ENCODE results near the gene OGFOD3. TPM values are rescaled to one million over a fixed set of nuclear protein-coding genes. Genes with fewer than 3 reads are reported as not detected.

The OGFOD3 gene
- total and polyA plus RNA-seq, 2 donors (not counting 3 experiments of a cell fraction or from before 2014, with no cell fraction given): 31.7 to 34.8 TPM

GRCh38 chr17:82402865-82403264 is 15.5 kb downstream of the OGFOD3 start:
- no peaks in the 10 kb centered on the region for H3K79me2 ChIP-seq (ENCODE audit: control insufficient read depth, insufficient read depth, low read length)
- DNase-seq (ENCODE audit: low read depth, low spot score): no peak
- H3K27ac ChIP-seq (ENCODE audit: insufficient read depth, low read depth, low read length): no peak overlapping the region
- H3K36me3 ChIP-seq (ENCODE audit: control insufficient read depth in 2 of 2, extremely low read depth in 1 of 2, insufficient read depth in 2 of 2, low read length in 2 of 2): no peaks in the 10 kb centered on the region
- CTCF ChIA-PET: no interaction called here
- dilution Hi-C loops (cut with MboI; ENCODE audit: extremely low pct_ligation_motif_present, low sequenced_read_pairs): no loop called here
- TF ChIP-seq POLR2A (IDR thresholded peaks at IDR 0.05; ENCODE audit: low read depth, low read length): no peak
- no peak for TF ChIP-seq GATA2 (IDR thresholded peaks at IDR 0.05; ENCODE audit: insufficient read depth, insufficient read length, low read depth, low read length)
- no peak for TF ChIP-seq MYC (IDR thresholded peaks at IDR 0.05; ENCODE audit: low read depth, low read length)
- TF ChIP-seq EZH2 (IDR thresholded peaks at IDR 0.05; ENCODE audit: borderline replicate concordance, low read depth, low read length, severe bottlenecking): no peak
- no peak for TF ChIP-seq POLR2AphosphoS5 (IDR thresholded peaks at IDR 0.05; ENCODE audit: insufficient read depth, low read depth, low read length)
- TF ChIP-seq, protein P1, sequence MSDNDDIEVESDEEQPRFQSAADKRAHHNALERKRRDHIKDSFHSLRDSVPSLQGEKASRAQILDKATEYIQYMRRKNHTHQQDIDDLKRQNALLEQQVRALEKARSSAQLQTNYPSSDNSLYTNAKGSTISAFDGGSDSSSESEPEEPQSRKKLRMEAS (IDR thresholded peaks at IDR 0.05; ENCODE audit: insufficient read depth, insufficient read length): no peak
- TF ChIP-seq FOS (IDR thresholded peaks at IDR 0.05; ENCODE audit: borderline replicate concordance, insufficient read depth, low read length): no peak
- no peak for TF ChIP-seq CTCF (IDR thresholded peaks at IDR 0.05; ENCODE audit: extremely low read depth in 1 of 2, insufficient read depth in 1 of 2, low read depth in 1 of 2, low read length in 2 of 2)
- no peak for TF ChIP-seq JUN (IDR thresholded peaks at IDR 0.05; ENCODE audit: borderline replicate concordance, insufficient read depth, insufficient read length, low read depth)
- no peak overlapping the region for H3K4me3 ChIP-seq (replicated peaks in 1 of 3; ENCODE audit: insufficient read depth in 1 of 3, low read depth in 1 of 3, low read length in 3 of 3)
- no peak overlapping the region for H3K9ac ChIP-seq (replicated peaks; ENCODE audit: extremely low read depth, insufficient read depth, low read length)
- H3K9me1 ChIP-seq (replicated peaks; ENCODE audit: control insufficient read depth, extremely low read depth, insufficient read depth, low read length): no peaks in the 10 kb centered on the region
- intact Hi-C loops (cut with micrococcal nuclease): no loop called here
- POLR2A ChIA-PET: no interaction called here
- FAIRE-seq: no peak
- no peaks in the 10 kb centered on the region for H3K9me3 ChIP-seq (replicated peaks; ENCODE audit: control insufficient read depth, insufficient read depth, low read length)
- H2AFZ ChIP-seq (ENCODE audit: low read depth, low read length): no peak overlapping the region
- H3K4me1 ChIP-seq (ENCODE audit: control insufficient read depth, extremely low read depth, insufficient read depth, low read length): no peaks in the 10 kb centered on the region
- no peaks in the 10 kb centered on the region for H4K20me1 ChIP-seq (replicated peaks; ENCODE audit: control insufficient read depth, extremely low read depth, insufficient read depth, low read length)
- H3K27me3 ChIP-seq (ENCODE audit: control insufficient read depth in 2 of 2, insufficient read depth in 2 of 2, low read length in 2 of 2): no peaks in the 10 kb centered on the region
- BruUV-seq (replicated peaks): no TSS peak
- no peak overlapping the region for H3K4me2 ChIP-seq (ENCODE audit: insufficient read depth, low read length)

All from endothelial cell of umbilical vein (primary cell).